AG09319 (cell line): Measurements from ENCODE around the gene TIGD1.

Experiments
- DNase-seq: peaks from one replicate; pipeline ENCODE4 v3.0.0-alpha.2; 2010; ENCODE audit warnings: low read depth; ENCODE audit errors: extremely low read depth
- TF ChIP-seq, protein P1 (sequence below): IDR thresholded peaks from 2 replicates; pipeline ENCODE4 v1.5.1; 2011; ENCODE audit warnings: low read depth, mild to moderate bottlenecking, inconsistent platforms, low read length, moderate library complexity

Gene TIGD1

DNA sequence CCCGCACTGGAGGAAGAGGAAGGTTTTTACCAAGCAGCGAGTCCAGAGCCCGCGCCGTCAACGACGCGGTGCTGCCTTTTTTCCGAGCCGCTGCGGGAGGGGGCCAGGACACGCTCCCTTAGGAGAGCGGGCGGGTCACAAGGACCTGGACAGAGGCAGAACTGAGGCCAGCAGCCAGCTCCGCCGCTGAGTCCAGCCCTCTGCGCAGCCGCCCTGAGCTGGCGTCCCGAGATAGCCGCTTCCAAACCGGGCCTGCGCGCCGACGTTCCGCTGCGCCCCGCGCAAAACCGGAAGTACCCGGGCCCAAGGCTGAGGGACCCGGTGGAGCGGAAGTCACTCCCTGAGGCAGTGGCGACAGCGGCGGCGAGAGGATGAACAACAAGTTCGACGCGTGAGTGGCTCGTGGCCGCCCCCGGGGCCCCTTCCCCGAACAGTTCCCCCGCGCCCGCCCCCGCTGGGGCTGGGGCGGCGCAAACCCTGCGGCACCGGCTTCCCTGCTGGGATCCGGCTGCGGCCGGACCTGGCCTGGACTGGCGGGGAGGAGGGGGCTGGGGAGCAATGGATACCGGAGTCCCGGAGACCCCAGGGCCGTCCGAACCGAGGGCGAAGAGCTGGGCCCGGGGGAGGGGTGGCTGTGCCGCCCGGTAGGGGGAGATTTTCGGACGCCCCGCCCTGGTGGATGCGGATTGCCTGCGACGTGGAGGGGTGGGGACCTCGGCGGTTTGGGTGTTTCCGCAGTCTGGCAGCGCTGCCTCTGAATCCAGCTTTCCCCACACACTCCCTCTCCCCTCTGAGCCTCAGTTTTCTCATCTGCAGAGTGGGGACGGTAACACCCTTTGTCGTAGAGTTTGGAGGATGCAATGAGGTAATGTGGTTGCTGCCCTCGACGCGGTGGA lies at the start of gene TIGD1, which contains the start of gene EIF4E2:
TIGD1 (minus strand) TSS at position 204 of the 896 bp plus-strand sequence. CDS start 675 bp downstream, outside the sequence.
EIF4E2 (plus strand) TSS at position 336 of the 896 bp plus-strand sequence; CDS start at position 372, 36 bp downstream.
- DNase-seq: peak; percentile 76
- TF ChIP-seq, protein P1, sequence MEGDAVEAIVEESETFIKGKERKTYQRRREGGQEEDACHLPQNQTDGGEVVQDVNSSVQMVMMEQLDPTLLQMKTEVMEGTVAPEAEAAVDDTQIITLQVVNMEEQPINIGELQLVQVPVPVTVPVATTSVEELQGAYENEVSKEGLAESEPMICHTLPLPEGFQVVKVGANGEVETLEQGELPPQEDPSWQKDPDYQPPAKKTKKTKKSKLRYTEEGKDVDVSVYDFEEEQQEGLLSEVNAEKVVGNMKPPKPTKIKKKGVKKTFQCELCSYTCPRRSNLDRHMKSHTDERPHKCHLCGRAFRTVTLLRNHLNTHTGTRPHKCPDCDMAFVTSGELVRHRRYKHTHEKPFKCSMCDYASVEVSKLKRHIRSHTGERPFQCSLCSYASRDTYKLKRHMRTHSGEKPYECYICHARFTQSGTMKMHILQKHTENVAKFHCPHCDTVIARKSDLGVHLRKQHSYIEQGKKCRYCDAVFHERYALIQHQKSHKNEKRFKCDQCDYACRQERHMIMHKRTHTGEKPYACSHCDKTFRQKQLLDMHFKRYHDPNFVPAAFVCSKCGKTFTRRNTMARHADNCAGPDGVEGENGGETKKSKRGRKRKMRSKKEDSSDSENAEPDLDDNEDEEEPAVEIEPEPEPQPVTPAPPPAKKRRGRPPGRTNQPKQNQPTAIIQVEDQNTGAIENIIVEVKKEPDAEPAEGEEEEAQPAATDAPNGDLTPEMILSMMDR: peak; percentile 9; the same call in 1 of the 2 replicates

DNA sequence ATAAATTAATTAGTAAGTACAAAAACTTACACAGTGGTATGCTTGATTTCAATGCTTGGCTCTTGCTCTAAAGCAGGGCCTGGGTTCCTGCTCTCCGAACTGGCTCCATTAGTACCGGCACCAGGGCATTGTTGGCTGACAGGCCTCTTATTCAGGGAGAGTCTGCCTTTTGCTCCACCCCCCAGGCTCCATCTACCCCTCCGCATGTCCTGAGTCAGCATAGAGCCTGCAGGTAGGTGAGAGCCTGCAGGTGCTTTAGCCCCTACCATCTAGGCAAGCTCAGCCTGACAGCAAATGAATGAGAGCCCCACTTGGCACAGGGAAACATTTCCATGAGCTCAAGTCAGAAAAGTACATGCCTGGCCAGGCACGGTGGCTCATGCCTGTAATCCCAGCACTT lies 47.9 kb upstream of the TIGD1 start:
- no peak for DNase-seq
- TF ChIP-seq, protein P1: no peak

DNA sequence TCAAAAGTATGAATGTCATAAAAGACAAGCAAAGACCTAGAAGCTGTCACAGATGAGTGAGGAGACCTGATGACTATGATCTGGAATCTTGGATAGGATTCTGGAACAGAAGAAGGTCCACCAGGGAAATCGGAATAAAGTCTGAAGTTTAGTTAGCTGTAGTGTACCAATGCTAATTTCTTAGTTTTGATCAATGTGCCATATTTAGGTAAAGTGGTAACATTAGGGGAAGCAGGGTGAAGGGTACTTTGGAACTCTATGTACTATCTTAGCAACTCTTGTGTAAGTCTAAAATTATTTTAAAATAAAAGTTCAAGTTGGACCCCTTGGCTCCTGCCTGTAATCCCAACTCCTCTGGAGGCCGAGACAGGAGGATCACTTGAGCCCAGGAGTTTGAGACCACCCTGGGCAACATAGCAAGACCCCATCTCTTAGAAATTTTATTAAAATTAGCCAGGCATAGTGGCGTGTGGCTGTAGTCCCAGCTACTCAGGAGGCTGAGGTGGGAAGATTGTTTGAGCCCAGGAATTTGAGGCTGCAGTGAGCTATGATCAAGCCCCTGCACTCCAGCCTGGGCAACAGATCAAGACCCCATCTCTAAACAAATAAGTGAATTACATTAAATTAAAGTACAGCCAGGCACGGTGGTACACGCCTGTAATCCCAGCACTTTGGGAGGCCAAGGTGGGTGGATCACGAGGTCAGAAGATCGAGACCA lies 47.2 kb upstream of the TIGD1 start:
- DNase-seq: no peak
- TF ChIP-seq, protein P1: no peak

GRCh38 chr2:232593982-232594381 lies 43.6 kb upstream of the TIGD1 start:
- TF ChIP-seq, protein P1: no peak
- no peak for DNase-seq

DNA sequence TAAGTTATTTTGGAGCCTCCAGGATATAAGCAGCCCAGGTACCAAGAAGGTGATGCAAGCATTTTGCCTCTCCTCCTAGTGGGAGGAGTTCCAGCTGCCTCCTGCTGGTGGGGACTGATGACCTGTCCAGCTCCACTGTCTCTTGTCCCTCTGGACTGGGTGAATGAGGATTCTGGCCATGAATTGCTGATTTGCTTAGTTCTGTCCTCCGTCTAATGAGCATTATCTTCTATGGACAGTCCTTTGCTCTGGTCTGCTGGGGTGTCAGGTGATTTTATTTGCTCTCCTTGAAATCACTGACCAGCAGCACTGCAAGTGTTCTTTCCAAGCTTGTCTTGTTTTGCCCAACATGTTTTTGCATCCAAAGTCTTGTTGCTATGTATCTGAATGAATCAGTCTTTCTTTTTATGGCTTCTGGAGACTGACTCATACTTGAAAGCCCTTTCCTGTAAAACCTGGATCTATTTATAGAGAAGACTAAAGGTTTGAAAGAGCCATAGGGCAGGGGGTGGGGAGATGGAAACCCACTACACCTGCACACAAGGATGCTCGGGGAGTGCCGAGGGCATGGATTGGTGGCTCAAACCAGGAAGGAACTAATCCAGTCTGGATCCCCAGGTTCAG lies 42.5 kb upstream of the TIGD1 start:
- peak; percentile 54 for DNase-seq

DNA sequence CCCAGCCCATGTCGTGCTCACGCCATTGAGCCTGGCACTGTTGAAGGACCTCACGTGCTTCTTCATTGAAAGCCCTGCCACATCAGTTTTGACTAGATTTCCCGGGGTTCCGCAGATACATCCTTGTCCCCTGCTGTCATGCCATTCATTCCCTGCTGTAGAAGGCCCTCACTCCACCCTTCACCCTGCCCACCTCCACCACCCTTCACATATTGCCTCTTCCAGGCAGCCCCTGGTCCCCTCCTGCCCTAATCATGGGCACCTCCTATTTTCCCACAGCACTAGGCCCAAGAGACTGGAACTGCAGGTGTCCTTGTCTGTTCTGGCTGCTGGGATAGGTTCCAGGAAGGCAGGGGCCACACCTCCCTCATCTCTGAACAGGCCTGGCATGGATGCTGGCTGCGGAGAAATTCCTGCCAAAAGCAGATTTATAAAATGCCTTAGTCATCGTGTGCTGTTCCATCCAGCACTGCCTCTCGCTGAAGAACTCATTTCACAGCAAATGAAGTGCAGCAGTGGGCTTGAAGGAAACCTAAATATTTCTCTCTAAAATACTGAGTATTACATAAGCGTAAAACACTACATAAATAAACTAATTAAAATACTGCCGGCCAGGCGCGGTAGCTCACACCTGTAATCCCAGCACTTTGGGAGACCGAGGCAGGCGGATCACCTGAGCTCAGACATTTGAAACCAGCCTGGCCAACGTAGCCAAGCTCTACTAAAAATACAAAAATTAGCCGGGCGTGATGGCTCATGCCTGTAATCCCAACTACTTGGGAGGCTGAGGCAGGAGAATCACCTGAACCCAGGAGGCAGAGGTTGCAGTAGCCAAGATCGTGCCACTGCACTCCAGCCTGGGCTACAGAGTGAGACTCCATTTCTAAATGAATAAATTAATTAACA lies 38.6 kb upstream of the TIGD1 start:
- peak; percentile 77 for DNase-seq
- TF ChIP-seq, protein P1: no peak

More for the DNA sequence above, 42.5 kb upstream of the TIGD1 start:
- TF ChIP-seq, protein P1: no peak
